SU-DHL-6 (cell line): ENCODE results near the gene MTERF4.
A peak's percentile ranks its signal among the peaks of the same experiment; 100 is the strongest.

Experiments used
- H2AFZ ChIP-seq: fragments of 200-600 bp; sonication (generic); 2 replicates; pipeline ENCODE4 v1.6.1; 2014; ENCODE audit warnings: low read depth, mild to moderate bottlenecking, moderate library complexity, mixed read lengths, antibody characterized with exemption, low read length; ENCODE audit not compliant: severe bottlenecking
- H3F3A ChIP-seq: fragments of 200-600 bp; shearing (Covaris generic); 2 replicates; pipeline ENCODE4 v1.6.0; 2016; ENCODE audit warnings: antibody characterized with exemption, mild to moderate bottlenecking; ENCODE audit not compliant: insufficient read depth
- H3K27ac ChIP-seq: fragments of 200-600 bp; sonication (generic); 2 replicates; pipeline ENCODE4 v1.5.1; 2016; ENCODE audit warnings: low read depth, mild to moderate bottlenecking, low read length, moderate library complexity, mixed read lengths
- H3K27me3 ChIP-seq: fragments of 200-600 bp; sonication (generic), shearing (Covaris generic); 2 replicates; pipeline ENCODE4 v1.6.0; 2014; ENCODE audit warnings: mild to moderate bottlenecking, low read length
- H3K36me3 ChIP-seq: fragments of 200-600 bp; sonication (generic); 2 replicates; pipeline ENCODE4 v1.6.1; 2014; ENCODE audit warnings: mild to moderate bottlenecking, low read length, mixed read lengths
- H3K4me2 ChIP-seq: fragments of 300-600, 200-600 bp; shearing (Covaris generic), sonication (generic); 2 replicates; pipeline ENCODE4 v1.6.0; 2014; ENCODE audit warnings: low read length, low read depth, mild to moderate bottlenecking; ENCODE audit not compliant: poor library complexity, severe bottlenecking
- H3K4me3 ChIP-seq: fragments of 200-600 bp; sonication (generic); 2 replicates; pipeline ENCODE4 v1.5.1; 2014; ENCODE audit warnings: antibody characterized with exemption, low read length, mild to moderate bottlenecking, mixed read lengths; ENCODE audit not compliant: insufficient read depth, poor library complexity, severe bottlenecking
- H3K79me2 ChIP-seq: fragments of 200-600 bp; sonication (generic); 2 replicates; pipeline ENCODE4 v1.6.1; 2014; ENCODE audit warnings: mild to moderate bottlenecking, low read length, moderate library complexity; ENCODE audit not compliant: insufficient read depth
- H3K9ac ChIP-seq: fragments of 200-600 bp; sonication (generic); 2 replicates; pipeline ENCODE4 v1.7.0; 2014; ENCODE audit warnings: mild to moderate bottlenecking, low read length
- H3K9me2 ChIP-seq: fragments of 200-600 bp; sonication (generic); replicated peaks from 2 replicates; pipeline ENCODE4 v1.6.1; 2014; ENCODE audit warnings: low read length; ENCODE audit not compliant: insufficient read depth
- H3K9me3 ChIP-seq: fragments of 200-600 bp; sonication (generic); 2 replicates; pipeline ENCODE4 v1.6.1; 2014; ENCODE audit warnings: low read length, mixed read lengths; ENCODE audit not compliant: insufficient read depth
- H4K20me1 ChIP-seq: fragments of 200-600 bp; sonication (generic); 2 replicates; pipeline ENCODE4 v1.6.1; 2014; ENCODE audit warnings: low read depth, mild to moderate bottlenecking, antibody characterized with exemption, low read length, moderate library complexity, mixed read lengths
- EZH2phosphoT487 ChIP-seq: fragments of 200-600 bp; sonication (generic), shearing (Covaris generic); conservative IDR thresholded peaks from 2 replicates; pipeline ENCODE4 v1.6.1; 2018; ENCODE audit warnings: mild to moderate bottlenecking, antibody characterized with exemption, low read length, moderate library complexity, mixed read lengths
- TF ChIP-seq, protein P1 (sequence below): fragments of 200-600 bp; sonication (generic); IDR thresholded peaks from one replicate; pipeline ENCODE4 v1.5.1; 2017; ENCODE audit warnings: antibody characterized with exemption, mild to moderate bottlenecking, low read length, moderate library complexity; ENCODE audit not compliant: insufficient read depth, poor library complexity, severe bottlenecking

MTERF4 gene

DNA sequence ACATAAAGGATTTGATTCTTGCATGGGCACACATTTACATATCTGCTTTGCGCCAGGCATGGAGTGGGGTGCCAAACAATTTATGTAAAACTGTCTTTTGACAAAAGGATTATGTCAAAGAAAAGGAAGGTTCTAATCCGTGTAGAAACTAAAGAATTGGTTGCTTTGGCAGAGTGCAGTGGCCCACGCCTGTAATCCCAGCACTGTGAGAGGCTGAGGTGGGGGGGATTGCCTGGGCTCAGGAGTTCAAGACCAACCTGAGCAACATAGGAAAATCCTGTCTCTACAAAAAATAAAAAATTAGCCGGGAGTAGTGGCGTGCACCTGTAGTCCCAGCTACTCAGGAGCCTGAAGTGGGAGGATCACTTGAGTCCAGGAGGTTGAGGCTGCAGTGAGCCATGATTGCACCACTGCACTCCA, 1.1 kb upstream of the MTERF4 start:
- peak overlapping the region; percentile 69; the same call in 1 of the 2 replicates for H3K27ac ChIP-seq
- no peaks in the 10 kb centered on the region for H3K9me3 ChIP-seq
- H4K20me1 ChIP-seq, result no peaks in the 10 kb centered on the region; the same call in 1 of the 2 replicates
- H3K9me2 ChIP-seq, result no peaks in the 10 kb centered on the region
- H3K36me3 ChIP-seq, result no peaks in the 10 kb centered on the region
- peak overlapping the region; percentile 95 for H3K4me2 ChIP-seq
- TF ChIP-seq, protein P1, sequence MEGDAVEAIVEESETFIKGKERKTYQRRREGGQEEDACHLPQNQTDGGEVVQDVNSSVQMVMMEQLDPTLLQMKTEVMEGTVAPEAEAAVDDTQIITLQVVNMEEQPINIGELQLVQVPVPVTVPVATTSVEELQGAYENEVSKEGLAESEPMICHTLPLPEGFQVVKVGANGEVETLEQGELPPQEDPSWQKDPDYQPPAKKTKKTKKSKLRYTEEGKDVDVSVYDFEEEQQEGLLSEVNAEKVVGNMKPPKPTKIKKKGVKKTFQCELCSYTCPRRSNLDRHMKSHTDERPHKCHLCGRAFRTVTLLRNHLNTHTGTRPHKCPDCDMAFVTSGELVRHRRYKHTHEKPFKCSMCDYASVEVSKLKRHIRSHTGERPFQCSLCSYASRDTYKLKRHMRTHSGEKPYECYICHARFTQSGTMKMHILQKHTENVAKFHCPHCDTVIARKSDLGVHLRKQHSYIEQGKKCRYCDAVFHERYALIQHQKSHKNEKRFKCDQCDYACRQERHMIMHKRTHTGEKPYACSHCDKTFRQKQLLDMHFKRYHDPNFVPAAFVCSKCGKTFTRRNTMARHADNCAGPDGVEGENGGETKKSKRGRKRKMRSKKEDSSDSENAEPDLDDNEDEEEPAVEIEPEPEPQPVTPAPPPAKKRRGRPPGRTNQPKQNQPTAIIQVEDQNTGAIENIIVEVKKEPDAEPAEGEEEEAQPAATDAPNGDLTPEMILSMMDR, result no peak
- no peak for TF ChIP-seq EZH2phosphoT487
- H3F3A ChIP-seq, result no peaks in the 10 kb centered on the region; the same call in 1 of the 2 replicates
- peak overlapping the region; percentile 100 for H3K4me3 ChIP-seq
- H3K27me3 ChIP-seq, result no peaks in the 10 kb centered on the region
- peak overlapping the region; percentile 98 for H3K9ac ChIP-seq
- H2AFZ ChIP-seq, result peak overlapping the region; percentile 99
- H3K79me2 ChIP-seq, result peaks cover 40% of the 10 kb centered on the region

DNA sequence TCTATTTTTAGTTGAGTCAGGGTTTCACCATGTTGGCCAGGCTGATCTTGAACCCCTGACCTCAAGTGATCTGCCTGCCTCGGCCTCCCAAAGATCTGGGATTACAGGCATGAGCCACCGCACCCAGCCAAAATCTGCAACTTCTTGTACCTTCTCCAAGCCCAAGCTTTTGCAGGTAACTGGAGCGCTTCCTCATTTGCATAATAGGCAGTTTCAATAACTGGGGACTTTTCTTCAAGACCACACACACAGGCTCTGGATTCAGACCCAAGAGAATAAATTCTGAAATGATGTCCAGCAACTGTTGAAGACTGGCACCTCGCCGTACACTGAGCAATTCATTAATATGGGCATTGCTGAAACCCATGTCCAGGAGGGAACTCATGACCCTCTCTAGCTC, 2.8 kb downstream of the MTERF4 start:
- H3F3A ChIP-seq, result no peaks in the 10 kb centered on the region
- no peaks in the 10 kb centered on the region for H3K27me3 ChIP-seq
- H2AFZ ChIP-seq, result no peak overlapping the region
- H3K36me3 ChIP-seq, result no peaks in the 10 kb centered on the region; the same call in 1 of the 2 replicates
- H3K9me3 ChIP-seq, result no peaks in the 10 kb centered on the region
- no peak for TF ChIP-seq EZH2phosphoT487
- TF ChIP-seq, protein P1, result no peak
- H3K9me2 ChIP-seq, result no peaks in the 10 kb centered on the region
- no peak overlapping the region for H3K27ac ChIP-seq
- peaks cover 44% of the 10 kb centered on the region for H3K79me2 ChIP-seq
- H4K20me1 ChIP-seq, result no peaks in the 10 kb centered on the region; the same call in 1 of the 2 replicates
- no peak overlapping the region for H3K9ac ChIP-seq
- no peak overlapping the region for H3K4me3 ChIP-seq
- H3K4me2 ChIP-seq, result no peak overlapping the region

DNA sequence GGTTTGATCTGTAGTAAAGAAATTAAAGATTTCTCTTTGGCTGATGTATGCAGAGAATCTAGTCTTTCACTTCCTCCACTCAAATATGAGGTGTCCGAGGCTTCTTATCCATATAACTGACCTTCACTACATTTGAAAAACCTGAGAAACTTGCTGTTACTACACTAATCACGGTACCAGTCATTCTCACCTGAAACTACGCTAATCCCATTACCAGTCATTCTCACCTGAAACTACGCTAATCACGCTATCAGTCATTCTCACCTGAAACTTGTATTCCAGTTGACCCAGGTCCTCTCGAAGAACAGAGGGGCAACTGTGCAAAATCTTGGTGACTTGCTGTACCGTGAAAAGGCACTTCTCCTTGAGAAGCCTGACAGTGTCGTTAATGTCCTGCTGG, 5.1 kb downstream of the MTERF4 start:
- Histone ChIP-seq H4K20me1 (no peaks in the 10 kb centered on the region; the same call in 1 of the 2 replicates), H3K4me2 (no peak overlapping the region), H3K9me3 (no peaks in the 10 kb centered on the region), H3K9me2 (no peaks in the 10 kb centered on the region), H3K36me3 (no peaks in the 10 kb centered on the region; the same call in 1 of the 2 replicates), H3F3A (no peaks in the 10 kb centered on the region), H3K27ac (no peak overlapping the region), H3K79me2 (peaks cover 35% of the 10 kb centered on the region), H3K27me3 (no peaks in the 10 kb centered on the region), H3K4me3 (no peak overlapping the region), H3K9ac (no peak overlapping the region), H2AFZ (no peak overlapping the region)
- TF ChIP-seq, protein P1, result no peak
- TF ChIP-seq EZH2phosphoT487, result no peak
